ENCODE data around the gene CDX2.

Gene CDX2

GRCh38 chr13:27915301-27916207 lies 53.6 kb downstream of the CDX2 start:
- no peak for DNase-seq (ENCODE audit: low read depth)

- no peak for DNase-seq (ENCODE audit: low read depth)
Measured at GRCh38 chr13:27913160-27913559, 56.0 kb downstream of the CDX2 start.

- DNase-seq (ENCODE audit: low read depth), result no peak
Measured at GRCh38 chr13:27911521-27911920, 57.6 kb downstream of the CDX2 start.
